Stimulated activated CD8-positive, alpha-beta memory T cell treated with anti-CD3 and anti-CD28 coated beads, Interleukin-15, amount 100 ng/mL, for 4 hours (primary cell): Measurements from ENCODE around the gene FMN1.

Source experiments
- DNase-seq, 2 donors: peaks; one replicate each; pipeline ENCODE4 v3.0.0-alpha.2; 2020; ENCODE audit warnings: low read depth in 2 of 2

FMN1 gene

GRCh38 chr15:32729700-32730395 is 464.7 kb downstream of the FMN1 start:
- DNase-seq, result no peak

GRCh38 chr15:32723171-32723948 is 471.2 kb downstream of the FMN1 start:
- no peak for DNase-seq

- no peak for DNase-seq
Observed at GRCh38 chr15:32722136-32722535, 472.4 kb downstream of the FMN1 start.

- no peak for DNase-seq
Observed at GRCh38 chr15:32721596-32721995, 472.9 kb downstream of the FMN1 start.

- no peak for DNase-seq
Observed at GRCh38 chr15:32718821-32719716, 475.4 kb downstream of the FMN1 start.

GRCh38 chr15:32718227-32718820 is 476.2 kb downstream of the FMN1 start:
- no peak for DNase-seq

- DNase-seq, result no peak
Observed at GRCh38 chr15:32717426-32718226, 476.9 kb downstream of the FMN1 start, which contains the start of gene GREM1. Gene GREM1, plus strand, starts transcription at chr15:32718004. Its CDS starts 12,687 bp downstream, at chr15:32730691.

- DNase-seq, result no peak
Observed at GRCh38 chr15:32716915-32717425, 477.5 kb downstream of the FMN1 start.

GRCh38 chr15:32716216-32716914 is 478.1 kb downstream of the FMN1 start:
- DNase-seq, result no peak
